Ishikawa (cell line): ENCODE results near the gene ZNF474.

ENCODE experiments used
- EP300 ChIP-seq: IDR thresholded peaks from 2 replicates; pipeline ENCODE4 v1.6.1; 2012; ENCODE audit warnings: borderline replicate concordance
- FOXM1 ChIP-seq: IDR thresholded peaks from 2 replicates; pipeline ENCODE4 v1.6.1; 2012; ENCODE audit warnings: low read depth, borderline replicate concordance
- MAX ChIP-seq: IDR thresholded peaks from 2 replicates; pipeline ENCODE4 v1.6.1; 2012
- NFIC ChIP-seq: IDR thresholded peaks from 2 replicates; pipeline ENCODE4 v1.6.1; 2012
- REST ChIP-seq: IDR thresholded peaks from 2 replicates; pipeline ENCODE4 v1.6.1; 2012; ENCODE audit warnings: low read depth, mild to moderate bottlenecking
- TAF1 ChIP-seq: IDR thresholded peaks from 2 replicates; pipeline ENCODE4 v1.6.1; 2012; ENCODE audit warnings: low read depth, mild to moderate bottlenecking
- TCF12 ChIP-seq: IDR thresholded peaks from 2 replicates; pipeline ENCODE4 v1.6.1; 2012; ENCODE audit warnings: low read depth
- TEAD4 ChIP-seq: IDR thresholded peaks from 2 replicates; pipeline ENCODE4 v1.6.1; 2012
- USF1 ChIP-seq: IDR thresholded peaks from 2 replicates; pipeline ENCODE4 v1.6.1; 2012
- ZBTB7A ChIP-seq: IDR thresholded peaks from 2 replicates; pipeline ENCODE4 v1.6.1; 2012; ENCODE audit warnings: low read depth

- no peak for TF ChIP-seq NFIC
- no peak for TF ChIP-seq ZBTB7A
- no peak for TF ChIP-seq REST
- TF ChIP-seq FOXM1, result no peak
- no peak for TF ChIP-seq TEAD4
- no peak for TF ChIP-seq USF1
- no peak for TF ChIP-seq MAX
- TF ChIP-seq EP300, result no peak
- no peak for TF ChIP-seq TAF1
- no peak for TF ChIP-seq TCF12
Observed at GRCh38 chr5:122179701-122180100, 50.4 kb downstream of the ZNF474 start.
